CD4-positive, alpha-beta T cell treated with Interleukin-2 at 100 ng/mL for 4 hours (primary cell): ENCODE measurements around the gene NKRF.
"Not testable (repeated sequence)": the region's sequence is repeated elsewhere in the genome, so short reads cannot be mapped to it uniquely, and the experiment has no call there.

Experiments used
- DNase-seq: peaks from one replicate; pipeline ENCODE4 v3.0.0-alpha.2; 2020; ENCODE audit warnings: low spot score

NKRF gene

GRCh38 chrX:119606280-119607017, at the start of gene NKRF:
Gene NKRF (minus strand): TSS chrX:119606424.
- DNase-seq = peak; percentile 91

- DNase-seq = peak; percentile 29
Measured at GRCh38 chrX:119655125-119655524, 48.9 kb upstream of the NKRF start.

DNA sequence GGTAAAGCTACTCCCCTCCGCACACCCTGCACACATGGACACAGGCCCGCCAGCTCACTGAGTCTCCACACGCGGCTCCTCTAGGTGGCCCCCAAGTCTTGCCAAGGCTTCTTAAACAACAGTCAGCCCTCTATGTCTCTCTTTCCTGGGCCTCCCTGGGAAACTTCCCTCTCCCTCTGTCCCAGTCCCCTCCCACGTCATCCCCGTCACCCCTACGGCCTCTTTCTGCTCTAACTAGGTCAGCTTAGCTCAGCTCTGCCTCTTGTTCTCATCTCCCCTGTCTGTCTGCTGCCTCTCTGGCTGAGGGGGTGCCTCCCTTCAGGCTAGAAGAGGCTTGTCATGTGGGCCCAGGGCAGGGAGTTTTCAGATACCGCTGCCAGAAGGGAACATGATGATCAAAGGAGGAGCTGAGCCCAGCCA, 47.9 kb upstream of the NKRF start:
- no peak for DNase-seq

DNA sequence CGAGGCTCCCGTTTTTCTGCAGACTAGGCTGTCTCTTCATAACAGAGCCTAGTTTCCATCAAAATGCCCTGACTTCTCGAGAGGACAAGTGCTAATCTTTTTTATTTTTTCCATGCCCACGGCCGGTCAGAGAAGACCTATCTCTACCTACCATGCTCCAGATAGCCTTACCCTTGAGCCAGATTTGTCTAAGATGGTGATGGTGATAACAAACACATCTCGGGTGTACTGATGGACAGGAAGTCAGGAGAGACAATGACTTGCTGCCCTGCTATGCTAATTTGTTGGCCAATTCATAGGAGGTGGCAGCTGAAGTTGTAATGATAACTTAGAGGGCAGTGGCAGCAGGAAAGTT, 42.2 kb upstream of the NKRF start:
- no peak for DNase-seq

- DNase-seq = peak; percentile 82
Measured at GRCh38 chrX:119647552-119648420, 41.6 kb upstream of the NKRF start.

GRCh38 chrX:119647089-119647488, 40.9 kb upstream of the NKRF start:
- no peak for DNase-seq

DNA sequence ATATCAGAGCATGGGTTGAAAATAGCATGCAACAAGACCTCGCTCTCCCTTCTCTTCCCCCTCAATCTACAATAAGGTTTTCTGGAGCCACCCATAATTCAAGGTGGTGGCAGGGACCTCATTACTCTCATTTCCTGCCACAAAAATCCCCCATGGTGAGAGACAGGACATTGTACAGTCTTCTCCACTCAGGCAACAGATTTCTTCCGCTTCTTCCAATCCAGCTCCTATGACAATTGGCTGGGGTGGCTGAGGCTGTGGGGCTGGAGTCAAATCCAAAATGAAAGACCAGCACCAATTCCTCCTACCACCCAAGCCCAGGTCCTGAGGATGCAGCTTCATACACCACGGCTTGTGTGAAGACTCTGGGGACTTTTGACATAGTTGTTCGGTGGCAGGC, 40.3 kb upstream of the NKRF start:
- no peak for DNase-seq

DNA sequence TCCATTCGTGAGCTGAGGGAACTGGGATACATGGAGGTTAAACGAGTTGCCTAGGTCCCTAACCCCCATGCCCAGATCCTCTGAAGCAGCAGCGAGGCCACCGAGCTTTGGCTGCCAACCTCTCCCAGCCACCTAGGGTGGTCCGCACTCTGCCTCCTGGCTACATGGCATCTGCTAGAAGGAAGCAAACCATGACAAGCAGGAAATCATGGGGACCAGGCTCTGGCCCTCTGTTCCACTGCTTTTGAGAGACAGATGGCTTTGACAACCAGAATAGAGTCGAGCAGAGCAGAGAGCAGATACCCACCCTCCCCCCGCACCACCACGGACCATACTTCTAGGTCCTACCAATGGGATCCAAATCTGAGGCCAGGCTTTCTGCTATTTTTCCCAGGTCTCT, 37.5 kb upstream of the NKRF start:
- DNase-seq = no peak

DNA sequence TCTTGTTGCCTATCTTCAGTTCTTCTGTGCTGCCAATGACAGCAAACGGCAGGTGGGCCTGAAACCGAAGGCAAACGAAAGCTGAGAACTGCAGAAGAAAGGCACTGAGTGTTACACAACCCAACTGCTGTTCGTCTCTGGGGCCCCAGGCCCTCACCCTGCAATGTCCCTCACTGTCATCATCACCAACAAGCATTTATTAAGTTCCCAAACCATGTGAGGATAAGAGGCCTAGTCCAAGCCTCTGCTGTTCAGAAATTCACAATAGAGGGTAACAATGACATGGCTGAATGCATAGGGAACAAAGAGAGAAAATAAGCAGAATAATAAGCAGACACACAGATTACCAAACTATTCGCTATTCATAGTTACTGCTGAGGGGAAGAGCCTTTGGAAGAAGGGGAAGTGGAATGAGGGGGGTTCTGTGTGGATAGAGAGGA, 34.5 kb upstream of the NKRF start:
- DNase-seq = no peak

GRCh38 chrX:119638725-119639471, 32.7 kb upstream of the NKRF start:
- no peak for DNase-seq

GRCh38 chrX:119637421-119637820, 31.2 kb upstream of the NKRF start:
- not testable (repeated sequence) for DNase-seq

DNA sequence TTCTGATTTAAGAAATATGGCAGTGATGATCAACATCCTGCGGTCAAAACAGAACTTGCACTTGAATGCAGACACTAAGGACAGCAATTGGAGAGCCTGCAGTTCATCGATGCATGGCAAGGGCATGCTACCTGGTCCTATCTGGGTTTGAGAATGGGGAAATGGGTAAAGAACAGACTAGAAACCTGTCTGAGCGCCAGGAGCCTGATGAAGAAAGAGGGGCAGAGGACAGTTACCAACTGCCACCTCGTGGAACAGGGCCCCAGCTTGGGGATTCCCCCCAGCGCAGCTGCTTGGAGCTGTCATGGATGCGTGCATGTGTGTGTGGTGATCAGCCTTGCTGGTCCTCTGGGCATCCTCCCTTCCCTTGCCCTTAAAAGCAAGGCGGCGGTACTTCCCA, 30.2 kb upstream of the NKRF start:
- no peak for DNase-seq

GRCh38 chrX:119635799-119636198, 29.6 kb upstream of the NKRF start:
- no peak for DNase-seq

DNA sequence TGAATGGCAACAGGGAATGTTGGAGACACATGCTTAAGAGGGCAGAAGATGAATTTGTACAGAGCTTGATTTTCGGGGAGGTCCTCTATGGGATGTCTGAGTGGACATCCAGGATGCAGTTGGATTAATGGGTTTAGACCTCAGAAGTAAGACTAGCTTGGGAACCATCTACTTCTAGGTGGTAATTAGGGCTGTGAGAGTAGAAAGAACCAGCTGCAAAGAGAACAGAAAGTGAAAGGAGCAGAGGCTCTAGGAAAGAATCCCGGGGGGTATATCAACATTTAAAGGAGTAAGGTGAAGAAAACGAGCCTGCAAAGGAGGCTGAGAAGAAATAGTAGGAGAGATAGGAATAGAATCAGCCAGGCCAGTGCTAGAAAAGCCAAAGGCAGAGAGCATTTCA, 29.0 kb upstream of the NKRF start:
- DNase-seq = no peak

DNA sequence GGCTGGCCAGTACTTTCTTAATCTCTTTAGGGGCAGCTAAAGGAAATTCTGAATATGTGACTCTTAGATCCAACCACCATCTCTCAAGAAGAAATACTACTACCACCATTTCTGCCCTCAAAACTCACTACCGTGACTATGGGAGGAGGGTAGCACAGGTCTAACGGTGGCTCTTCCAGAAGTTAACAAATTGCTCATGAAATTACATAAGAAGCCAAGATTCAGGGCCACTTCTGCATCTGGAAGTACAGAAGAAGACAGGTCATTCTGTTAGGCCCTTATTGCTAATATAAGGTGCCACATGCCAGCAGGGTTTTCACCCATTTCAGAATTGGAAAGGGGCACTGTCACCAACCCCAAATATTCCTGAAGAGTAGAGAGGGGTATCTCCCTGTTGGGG, 19.6 kb upstream of the NKRF start:
- no peak for DNase-seq

GRCh38 chrX:119624951-119625668, 18.9 kb upstream of the NKRF start:
- DNase-seq = no peak

DNA sequence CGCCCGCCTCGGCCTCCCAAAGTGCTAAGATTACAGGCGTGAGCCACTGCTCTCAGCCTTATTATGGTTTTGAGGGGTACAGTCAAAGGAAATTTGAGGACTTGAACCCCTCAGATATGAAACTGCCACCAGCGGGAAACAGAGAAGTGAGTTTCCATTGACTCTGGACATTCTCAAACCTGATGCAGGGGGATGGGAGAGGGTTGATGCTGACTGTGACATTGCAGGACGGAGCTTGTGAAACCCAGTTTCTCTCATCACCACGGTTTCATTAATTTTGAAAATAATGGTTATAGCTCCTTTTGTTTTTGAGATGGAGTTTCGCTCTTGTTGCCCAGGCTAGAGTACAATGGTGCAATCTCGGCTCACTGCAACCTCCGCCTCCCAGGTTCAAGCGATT, 18.2 kb upstream of the NKRF start:
- DNase-seq = no peak

GRCh38 chrX:119622356-119623232, 16.4 kb upstream of the NKRF start:
- DNase-seq = no peak

GRCh38 chrX:119618439-119618838, 12.2 kb upstream of the NKRF start:
- DNase-seq = no peak

GRCh38 chrX:119617517-119618164, 11.4 kb upstream of the NKRF start:
- no peak for DNase-seq

- DNase-seq = no peak
Measured at GRCh38 chrX:119614776-119615175, 8.6 kb upstream of the NKRF start.
